GM23338 (cell line): Measurements from ENCODE around the gene SHLD3. TPM values are rescaled to one million over a fixed set of nuclear protein-coding genes. Genes with fewer than 3 reads are reported as not detected.
"Not testable (repeated sequence)": the region's sequence is repeated elsewhere in the genome, so short reads cannot be mapped to it uniquely, and the experiment has no call there.

Experiments used
- ATAC-seq: fragments of 200-7000 bp; cut with Tn5 transposase; 3 replicates; pipeline ENCODE4 v1.9.1; 2020
- DNase-seq: peaks from one replicate; pipeline ENCODE4 v3.0.0-alpha.2; 2015; ENCODE audit warnings: low spot score
- H2AFZ ChIP-seq: fragments of 200-600 bp; sonication (generic); 2 replicates; pipeline ENCODE4 v1.8.0; 2016; ENCODE audit warnings: antibody characterized with exemption, mild to moderate bottlenecking, moderate library complexity
- H3F3A ChIP-seq: fragments of 200-600 bp; sonication (generic); replicated peaks from 2 replicates; pipeline ENCODE4 v1.8.0; 2017; ENCODE audit warnings: antibody characterized with exemption, mixed run types, low read depth
- H3K27ac ChIP-seq: fragments of 200-600 bp; sonication (generic); 2 replicates; pipeline ENCODE4 v1.6.1; 2016; ENCODE audit warnings: low read depth
- H3K27me3 ChIP-seq: fragments of 200-600 bp; sonication (generic); 2 replicates; pipeline ENCODE4 v1.8.0; 2016; ENCODE audit warnings: mild to moderate bottlenecking, mixed run types, moderate library complexity; ENCODE audit not compliant: insufficient read depth
- H3K36me3 ChIP-seq: fragments of 200-600 bp; sonication (generic); 2 replicates; pipeline ENCODE4 v1.8.0; 2016; ENCODE audit warnings: mild to moderate bottlenecking; ENCODE audit not compliant: insufficient read depth
- H3K4me1 ChIP-seq: fragments of 200-600 bp; sonication (generic); 2 replicates; pipeline ENCODE4 v1.8.0; 2016; ENCODE audit warnings: mild to moderate bottlenecking, moderate library complexity; ENCODE audit not compliant: insufficient read depth
- H3K4me2 ChIP-seq: fragments of 200-600 bp; sonication (generic); 2 replicates; pipeline ENCODE4 v1.7.1; 2017; ENCODE audit warnings: mixed run types
- H3K4me3 ChIP-seq: fragments of 200-600 bp; sonication (generic); 2 replicates; pipeline ENCODE4 v1.6.1; 2016; ENCODE audit warnings: mixed run types
- H3K79me2 ChIP-seq: fragments of 200-600 bp; sonication (generic); replicated peaks from 2 replicates; pipeline ENCODE4 v1.8.0; 2017; ENCODE audit warnings: mild to moderate bottlenecking; ENCODE audit not compliant: insufficient read depth
- H3K9me2 ChIP-seq: fragments of 200-600 bp; sonication (generic); 2 replicates; pipeline ENCODE4 v1.8.0; 2017; ENCODE audit not compliant: insufficient read depth
- H4K20me1 ChIP-seq: fragments of 200-600 bp; sonication (generic); replicated peaks from 2 replicates; pipeline ENCODE4 v1.8.0; 2017; ENCODE audit warnings: mild to moderate bottlenecking; ENCODE audit not compliant: insufficient read depth
- H3K27ac Mint-ChIP-seq: 2 replicates; pipeline ENCODE4 v1.8.0; 2020; ENCODE audit warnings: inconsistent platforms, mild to moderate bottlenecking, moderate library complexity, mixed read lengths
- H3K27me3 Mint-ChIP-seq: 3 replicates; pipeline ENCODE4 v1.8.0; 2022; ENCODE audit warnings: low read depth, mild to moderate bottlenecking, moderate library complexity, mixed read lengths, inconsistent platforms; ENCODE audit not compliant: insufficient read depth, poor library complexity
- H3K36me3 Mint-ChIP-seq: 3 replicates; pipeline ENCODE4 v1.8.0; 2021; ENCODE audit warnings: low read depth, mild to moderate bottlenecking, inconsistent platforms, moderate library complexity, mixed read lengths
- H3K4me1 Mint-ChIP-seq: 3 replicates; pipeline ENCODE4 v1.8.0; 2020; ENCODE audit warnings: mild to moderate bottlenecking, inconsistent platforms, mixed read lengths
- H3K4me3 Mint-ChIP-seq: 3 replicates; pipeline ENCODE4 v1.8.0; 2021; ENCODE audit warnings: moderate library complexity, mild to moderate bottlenecking, inconsistent platforms, mixed read lengths
- H3K9me3 Mint-ChIP-seq: 3 replicates; pipeline ENCODE4 v1.8.0; 2020; ENCODE audit warnings: moderate library complexity, mild to moderate bottlenecking, inconsistent platforms, mixed read lengths
- CREB1 ChIP-seq: fragments of 250-450 bp; sonication (Bioruptor Pico); IDR thresholded peaks from 2 replicates; pipeline ENCODE4 v1.5.0; 2020; ENCODE audit warnings: low read depth, mild to moderate bottlenecking, moderate library complexity
- CTCF ChIP-seq, 2 experiments: fragments of 200-600 bp in 1 of 2; sonication (generic) in 1 of 2; conservative IDR thresholded peaks; 2 replicates each; pipeline versions ENCODE4 v1.5.1 to v1.6.1; 2016 to 2017; ENCODE audit warnings: antibody characterized with exemption in 2 of 2, low read depth in 2 of 2, mild to moderate bottlenecking in 2 of 2, moderate library complexity in 1 of 2
- ETS1 ChIP-seq: IDR thresholded peaks from 2 replicates; pipeline ENCODE4 v1.6.1; 2016; ENCODE audit warnings: antibody characterized with exemption
- EZH2phosphoT487 ChIP-seq: fragments of 200-600 bp; sonication (generic); IDR thresholded peaks from one replicate; pipeline ENCODE4 v1.8.1; 2018; ENCODE audit warnings: antibody characterized with exemption; ENCODE audit not compliant: unreplicated experiment
- JUNB ChIP-seq: IDR thresholded peaks from one replicate; pipeline ENCODE4 v1.6.1; 2016; ENCODE audit warnings: antibody characterized with exemption; ENCODE audit not compliant: unreplicated experiment
- POLR2AphosphoS5 ChIP-seq: IDR thresholded peaks from 2 replicates; pipeline ENCODE4 v1.6.1; 2016; ENCODE audit warnings: antibody characterized with exemption, low read depth
- REST ChIP-seq: IDR thresholded peaks from one replicate; pipeline ENCODE4 v1.6.1; 2018; ENCODE audit warnings: antibody characterized with exemption; ENCODE audit not compliant: unreplicated experiment
- ZNF331 ChIP-seq: fragments of 250-450 bp; sonication (Bioruptor Pico); IDR thresholded peaks from 2 replicates; pipeline ENCODE4 v1.5.0; 2020; ENCODE audit warnings: low read depth, mild to moderate bottlenecking, moderate library complexity
- ZNF462 ChIP-seq: fragments of 250-450 bp; sonication (Bioruptor Pico); IDR thresholded peaks from 2 replicates; pipeline ENCODE4 v1.5.0; 2020; ENCODE audit warnings: mild to moderate bottlenecking, moderate library complexity
- polyA plus RNA-seq: library from polyadenylated mRNA; unstranded; fragments of >200 nt; fragmentation: Nextera tagmentation; extraction: Ambion mirVana; gene quantifications from 2 replicates; pipeline ENCODE4 v1.2.1, GENCODE V29; 2016
- total RNA-seq: library from RNA; depleted of rRNA; stranded (reverse); fragments of >200 nt; shearing (Covaris generic); gene quantifications from 2 replicates; pipeline ENCODE4 v1.2.3, GENCODE V29; 2014

SHLD3 gene
- total and polyA plus RNA-seq, 2 experiments from 2014 or later = 4.2 to 7.0 TPM

GRCh38 chr5:65588694-65589093 is 36.1 kb upstream of the SHLD3 start:
- Histone ChIP-seq H3F3A (no peaks in the 10 kb centered on the region), H3K4me2 (no peak overlapping the region), H3K9me2 (no peaks in the 10 kb centered on the region), H3K27me3 (no peaks in the 10 kb centered on the region), H2AFZ (no peak overlapping the region), H4K20me1 (no peaks in the 10 kb centered on the region; the same call in none of the 2 replicates), H3K27ac (no peak overlapping the region), H3K4me3 (no peak overlapping the region), H3K36me3 (peaks cover 32% of the 10 kb centered on the region), H3K79me2 (no peaks in the 10 kb centered on the region), H3K4me1 (no peaks in the 10 kb centered on the region)
- ATAC-seq = no peak
- DNase-seq = no peak
- no peak overlapping the region for H3K4me3 Mint-ChIP-seq
- H3K27me3 Mint-ChIP-seq = no peaks in the 10 kb centered on the region
- H3K4me1 Mint-ChIP-seq = no peaks in the 10 kb centered on the region
- H3K9me3 Mint-ChIP-seq = no peaks in the 10 kb centered on the region
- peaks cover 28% of the 10 kb centered on the region for H3K36me3 Mint-ChIP-seq
- no peak overlapping the region for H3K27ac Mint-ChIP-seq
- no peak for TF ChIP-seq ZNF462
- no peak for TF ChIP-seq ETS1
- TF ChIP-seq CTCF (conservative IDR thresholded peaks at IDR 0.05; ENCODE audit: low read depth in 2 of 2) = peak in 1 of 2 experiments; percentile 27; a peak in 2 of 4 replicates
- TF ChIP-seq POLR2AphosphoS5 = no peak
- TF ChIP-seq REST = no peak
- no peak for TF ChIP-seq CREB1 (CRISPR knock-in tag)
- TF ChIP-seq ZNF331 (CRISPR knock-in tag) = no peak
- no peak for TF ChIP-seq JUNB
- no peak for TF ChIP-seq EZH2phosphoT487

GRCh38 chr5:65601761-65602160 is 23.1 kb upstream of the SHLD3 start:
- ATAC-seq, H3K27me3 ChIP-seq, H3K27ac ChIP-seq, H4K20me1 ChIP-seq, H3K4me3 ChIP-seq, H3K27ac Mint-ChIP-seq, H2AFZ ChIP-seq, DNase-seq, H3K4me2 ChIP-seq, H3K4me1 ChIP-seq, H3F3A ChIP-seq, H3K4me3 Mint-ChIP-seq, H3K79me2 ChIP-seq, H3K9me2 ChIP-seq, H3K4me1 Mint-ChIP-seq, H3K27me3 Mint-ChIP-seq: not testable (repeated sequence)
- H3K36me3 ChIP-seq = peaks cover 22% of the 10 kb centered on the region
- Mint-ChIP-seq H3K9me3 (peaks cover 27% of the 10 kb centered on the region), H3K36me3 (peaks cover 58% of the 10 kb centered on the region)
